ENCODE measurements around the gene BMP3. TPM values are rescaled to one million over a fixed set of nuclear protein-coding genes. Genes with fewer than 3 reads are reported as not detected.

Gene BMP3
- total and polyA plus RNA-seq, 2 donors (not counting 3 experiments of a cell fraction or from before 2014, with no cell fraction given), result not detected

GRCh38 chr4:81093720-81094401, 63.4 kb downstream of the BMP3 start:
- POLR2A ChIA-PET, result no interaction called here
- no peak for DNase-seq (ENCODE audit: low read depth, low spot score)

More at GRCh38 chr4:81093720-81094401, 63.4 kb downstream of the BMP3 start:
- Histone ChIP-seq H3K4me1 (ENCODE audit: control insufficient read depth, extremely low read depth, insufficient read depth, low read length) (no peaks in the 10 kb centered on the region), H3K27ac (ENCODE audit: insufficient read depth, low read depth, low read length) (no peak overlapping the region), H3K36me3 (ENCODE audit: control insufficient read depth in 2 of 2, extremely low read depth in 1 of 2, insufficient read depth in 2 of 2, low read length in 2 of 2) (no peaks in the 10 kb centered on the region), H3K9ac (replicated peaks; ENCODE audit: extremely low read depth, insufficient read depth, low read length) (no peak overlapping the region), H2AFZ (ENCODE audit: low read depth, low read length) (no peak overlapping the region), H3K27me3 (ENCODE audit: control insufficient read depth in 2 of 2, insufficient read depth in 2 of 2, low read length in 2 of 2) (no peaks in the 10 kb centered on the region), H3K79me2 (ENCODE audit: control insufficient read depth, insufficient read depth, low read length) (no peaks in the 10 kb centered on the region), H3K9me3 (replicated peaks; ENCODE audit: control insufficient read depth, insufficient read depth, low read length) (no peaks in the 10 kb centered on the region), H3K9me1 (replicated peaks; ENCODE audit: control insufficient read depth, extremely low read depth, insufficient read depth, low read length) (no peaks in the 10 kb centered on the region), H4K20me1 (replicated peaks; ENCODE audit: control insufficient read depth, extremely low read depth, insufficient read depth, low read length) (no peaks in the 10 kb centered on the region), H3K4me3 (replicated peaks in 1 of 3; ENCODE audit: insufficient read depth in 1 of 3, low read depth in 1 of 3, low read length in 3 of 3) (no peak overlapping the region), H3K4me2 (ENCODE audit: insufficient read depth, low read length) (no peak overlapping the region)
- no peak for FAIRE-seq
- intact Hi-C loops (cut with micrococcal nuclease), result no loop called here
- dilution Hi-C loops (cut with MboI; ENCODE audit: extremely low pct_ligation_motif_present, low sequenced_read_pairs), result no loop called here
- BruUV-seq (replicated peaks), result no TSS peak
- TF ChIP-seq POLR2AphosphoS5 (IDR thresholded peaks at IDR 0.05; ENCODE audit: insufficient read depth, low read depth, low read length), result no peak
- no peak for TF ChIP-seq MYC (IDR thresholded peaks at IDR 0.05; ENCODE audit: low read depth, low read length)
- no peak for TF ChIP-seq POLR2A (IDR thresholded peaks at IDR 0.05; ENCODE audit: low read depth, low read length)
- no peak for TF ChIP-seq FOS (IDR thresholded peaks at IDR 0.05; ENCODE audit: borderline replicate concordance, insufficient read depth, low read length)
- TF ChIP-seq, protein P1, sequence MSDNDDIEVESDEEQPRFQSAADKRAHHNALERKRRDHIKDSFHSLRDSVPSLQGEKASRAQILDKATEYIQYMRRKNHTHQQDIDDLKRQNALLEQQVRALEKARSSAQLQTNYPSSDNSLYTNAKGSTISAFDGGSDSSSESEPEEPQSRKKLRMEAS (IDR thresholded peaks at IDR 0.05; ENCODE audit: insufficient read depth, insufficient read length), result no peak
- TF ChIP-seq, protein P2, sequence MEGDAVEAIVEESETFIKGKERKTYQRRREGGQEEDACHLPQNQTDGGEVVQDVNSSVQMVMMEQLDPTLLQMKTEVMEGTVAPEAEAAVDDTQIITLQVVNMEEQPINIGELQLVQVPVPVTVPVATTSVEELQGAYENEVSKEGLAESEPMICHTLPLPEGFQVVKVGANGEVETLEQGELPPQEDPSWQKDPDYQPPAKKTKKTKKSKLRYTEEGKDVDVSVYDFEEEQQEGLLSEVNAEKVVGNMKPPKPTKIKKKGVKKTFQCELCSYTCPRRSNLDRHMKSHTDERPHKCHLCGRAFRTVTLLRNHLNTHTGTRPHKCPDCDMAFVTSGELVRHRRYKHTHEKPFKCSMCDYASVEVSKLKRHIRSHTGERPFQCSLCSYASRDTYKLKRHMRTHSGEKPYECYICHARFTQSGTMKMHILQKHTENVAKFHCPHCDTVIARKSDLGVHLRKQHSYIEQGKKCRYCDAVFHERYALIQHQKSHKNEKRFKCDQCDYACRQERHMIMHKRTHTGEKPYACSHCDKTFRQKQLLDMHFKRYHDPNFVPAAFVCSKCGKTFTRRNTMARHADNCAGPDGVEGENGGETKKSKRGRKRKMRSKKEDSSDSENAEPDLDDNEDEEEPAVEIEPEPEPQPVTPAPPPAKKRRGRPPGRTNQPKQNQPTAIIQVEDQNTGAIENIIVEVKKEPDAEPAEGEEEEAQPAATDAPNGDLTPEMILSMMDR (IDR thresholded peaks at IDR 0.05; ENCODE audit: extremely low read depth in 1 of 2, insufficient read depth in 1 of 2, low read depth in 1 of 2, low read length in 2 of 2), result no peak
- TF ChIP-seq JUN (IDR thresholded peaks at IDR 0.05; ENCODE audit: borderline replicate concordance, insufficient read depth, insufficient read length, low read depth), result no peak
- TF ChIP-seq GATA2 (IDR thresholded peaks at IDR 0.05; ENCODE audit: insufficient read depth, insufficient read length, low read depth, low read length), result no peak
- no peak for TF ChIP-seq EZH2 (IDR thresholded peaks at IDR 0.05; ENCODE audit: borderline replicate concordance, low read depth, low read length, severe bottlenecking)
- CTCF ChIA-PET, result no interaction called here

Data from endothelial cell of umbilical vein (primary cell).